DOHH2 (cell line): ENCODE results near the gene VPS45.

Source experiments
- H3F3A ChIP-seq: fragments of 200-600 bp; sonication (generic), shearing (Covaris generic); 2 replicates; pipeline ENCODE4 v1.6.0; 2016; ENCODE audit warnings: antibody characterized with exemption, mild to moderate bottlenecking; ENCODE audit not compliant: control insufficient read depth, insufficient read depth
- H3K27ac ChIP-seq: fragments of 200-600 bp; sonication (generic); 2 replicates; pipeline ENCODE4 v1.5.1; 2014; ENCODE audit warnings: low read depth, mild to moderate bottlenecking, low read length, moderate library complexity
- H3K27me3 ChIP-seq: fragments of 200-600 bp; sonication (generic); 2 replicates; pipeline ENCODE4 v1.6.1; 2014; ENCODE audit warnings: mild to moderate bottlenecking, low read length, mixed read lengths; ENCODE audit not compliant: control insufficient read depth
- H3K36me3 ChIP-seq: fragments of 200-600 bp; sonication (generic); 2 replicates; pipeline ENCODE4 v1.6.1; 2014; ENCODE audit warnings: mild to moderate bottlenecking, low read length, moderate library complexity, mixed read lengths; ENCODE audit not compliant: control insufficient read depth
- H3K4me1 ChIP-seq: fragments of 200-600 bp; sonication (generic); 2 replicates; pipeline ENCODE4 v1.6.1; 2014; ENCODE audit warnings: mild to moderate bottlenecking, low read length, mixed read lengths; ENCODE audit not compliant: control insufficient read depth
- H3K4me2 ChIP-seq: fragments of 200-600 bp; sonication (generic); 2 replicates; pipeline ENCODE4 v1.6.0; 2014; ENCODE audit warnings: mild to moderate bottlenecking, low read length, moderate library complexity
- H3K4me3 ChIP-seq: fragments of 200-600 bp; sonication (generic); 2 replicates; pipeline ENCODE4 v1.5.1; 2014; ENCODE audit warnings: mild to moderate bottlenecking, low read length, mixed read lengths
- H3K79me2 ChIP-seq: fragments of 200-600 bp; sonication (generic); 2 replicates; pipeline ENCODE4 v1.6.1; 2014; ENCODE audit warnings: mild to moderate bottlenecking, low read length, mixed read lengths; ENCODE audit not compliant: control insufficient read depth
- H3K9me2 ChIP-seq: fragments of 200-600 bp; sonication (generic); replicated peaks from 2 replicates; pipeline ENCODE4 v1.6.1; 2014; ENCODE audit warnings: mild to moderate bottlenecking, low read length, mixed read lengths; ENCODE audit not compliant: control insufficient read depth
- H3K9me3 ChIP-seq: fragments of 200-600 bp; sonication (generic); 2 replicates; pipeline ENCODE4 v1.6.1; 2014; ENCODE audit warnings: antibody characterized with exemption, low read length, mixed read lengths; ENCODE audit not compliant: control insufficient read depth, insufficient read depth
- H4K20me1 ChIP-seq: fragments of 200-600 bp; sonication (generic); 2 replicates; pipeline ENCODE4 v1.6.0; 2014; ENCODE audit warnings: low read depth, mild to moderate bottlenecking, antibody characterized with exemption, low read length, moderate library complexity; ENCODE audit not compliant: control insufficient read depth, insufficient read depth
- CTCF ChIP-seq: fragments of 200-600 bp; sonication (generic); IDR thresholded peaks from one replicate; pipeline ENCODE4 v1.5.1; 2014; ENCODE audit warnings: antibody characterized with exemption, mild to moderate bottlenecking, low read depth, low read length; ENCODE audit not compliant: poor library complexity, severe bottlenecking
- EZH2phosphoT487 ChIP-seq: fragments of 200-600 bp; sonication (generic); IDR thresholded peaks from 2 replicates; pipeline ENCODE4 v1.6.1; 2017; ENCODE audit warnings: borderline replicate concordance, mild to moderate bottlenecking, antibody characterized with exemption, low read length, moderate library complexity, mixed read lengths

Gene VPS45

GRCh38 chr1:150094734-150095265 is 27.2 kb downstream of the VPS45 start:
- Histone ChIP-seq H3K9me2 (no peaks in the 10 kb centered on the region), H3K4me1 (peaks cover 14% of the 10 kb centered on the region), H3F3A (no peaks in the 10 kb centered on the region), H3K9me3 (no peaks in the 10 kb centered on the region), H3K4me2 (no peak overlapping the region), H3K4me3 (no peak overlapping the region), H4K20me1 (no peaks in the 10 kb centered on the region), H3K27me3 (no peaks in the 10 kb centered on the region), H3K27ac (no peak overlapping the region), H3K79me2 (no peaks in the 10 kb centered on the region), H3K36me3 (peaks cover 21% of the 10 kb centered on the region)
- no peak for TF ChIP-seq CTCF
- no peak for TF ChIP-seq EZH2phosphoT487

DNA sequence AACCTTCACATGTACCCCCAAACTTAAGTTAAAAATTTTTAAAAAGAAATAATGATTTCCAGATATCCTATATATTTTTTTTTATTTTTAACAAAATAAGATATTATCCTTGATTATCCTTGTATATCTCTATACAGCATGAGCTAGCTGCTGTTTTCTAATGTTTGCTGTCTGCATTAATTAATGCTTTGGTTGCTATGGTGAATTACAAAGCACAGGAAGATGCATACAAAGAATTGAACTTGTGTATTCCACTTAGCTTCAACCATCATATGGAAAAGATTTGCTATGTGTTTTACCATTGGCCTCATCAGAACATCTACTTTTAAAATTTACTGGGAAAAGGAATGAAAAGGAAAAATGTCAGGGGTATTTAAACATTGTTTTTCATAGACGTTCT is 35.4 kb downstream of the VPS45 start:
- no peak overlapping the region for H3K4me2 ChIP-seq
- no peaks in the 10 kb centered on the region for H3F3A ChIP-seq
- H3K36me3 ChIP-seq = peaks cover 8% of the 10 kb centered on the region; the same call in 1 of the 2 replicates
- TF ChIP-seq CTCF = no peak
- TF ChIP-seq EZH2phosphoT487 = no peak
- no peaks in the 10 kb centered on the region for H3K79me2 ChIP-seq
- no peak overlapping the region for H3K4me3 ChIP-seq
- H3K9me3 ChIP-seq = no peaks in the 10 kb centered on the region
- 0 out of 2 replicates have a peak, but pooled peaks cover 4% of the 10 kb centered on the region for H3K4me1 ChIP-seq
- no peak overlapping the region for H3K27ac ChIP-seq
- H4K20me1 ChIP-seq = no peaks in the 10 kb centered on the region
- H3K27me3 ChIP-seq = no peaks in the 10 kb centered on the region
- no peaks in the 10 kb centered on the region for H3K9me2 ChIP-seq

DNA sequence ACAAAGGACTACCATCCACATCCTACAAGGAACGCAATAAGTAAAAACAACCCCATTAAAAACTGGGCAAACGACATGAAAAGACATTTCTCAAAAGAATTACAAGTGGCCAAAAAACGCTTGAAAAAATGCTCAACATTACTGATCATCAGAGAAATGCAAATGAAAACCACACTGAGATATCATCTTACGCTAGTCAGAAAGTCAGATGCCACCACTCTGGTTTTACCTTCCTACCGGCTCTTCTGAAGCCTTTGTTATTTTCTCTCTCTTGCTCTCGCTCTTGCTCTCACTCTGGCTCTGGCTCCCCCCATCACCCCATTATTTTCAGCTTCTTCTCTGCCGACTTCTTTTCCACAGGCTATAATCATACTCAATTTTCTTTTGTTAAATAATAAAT is 38.8 kb downstream of the VPS45 start:
- no peak overlapping the region for H3K4me2 ChIP-seq
- TF ChIP-seq CTCF = no peak
- TF ChIP-seq EZH2phosphoT487 = no peak
- no peak overlapping the region for H3K27ac ChIP-seq

More for the DNA sequence above, 38.8 kb downstream of the VPS45 start:
- Histone ChIP-seq H3K9me3 (no peaks in the 10 kb centered on the region), H3K79me2 (no peaks in the 10 kb centered on the region), H3K4me3 (no peak overlapping the region), H4K20me1 (no peaks in the 10 kb centered on the region), H3F3A (peaks cover 4% of the 10 kb centered on the region; the same call in 1 of the 2 replicates), H3K27me3 (no peaks in the 10 kb centered on the region), H3K9me2 (no peaks in the 10 kb centered on the region), H3K4me1 (peaks cover 18% of the 10 kb centered on the region), H3K36me3 (peaks cover 7% of the 10 kb centered on the region)
